OCI-LY1 (cell line): Measurements from ENCODE around the gene ZNF441.

Source experiments
- H2AFZ ChIP-seq: fragments of 200-600 bp; sonication (generic), shearing (Covaris generic); 2 replicates; pipeline ENCODE4 v1.6.0; 2014; ENCODE audit warnings: antibody characterized with exemption, mild to moderate bottlenecking, low read length
- H3F3A ChIP-seq: fragments of 200-600 bp; sonication (generic), shearing (Covaris generic); 2 replicates; pipeline ENCODE4 v1.6.0; 2014; ENCODE audit warnings: mild to moderate bottlenecking, antibody characterized with exemption, low read length, moderate library complexity; ENCODE audit not compliant: insufficient read depth
- H3K27ac ChIP-seq: fragments of 200-600 bp; sonication (generic); 2 replicates; pipeline ENCODE4 v1.5.1; 2014; ENCODE audit warnings: low read length, mixed run types, mild to moderate bottlenecking, low read depth; ENCODE audit not compliant: poor library complexity, severe bottlenecking
- H3K27me3 ChIP-seq: fragments of 200-600 bp; sonication (generic); 2 replicates; pipeline ENCODE4 v1.6.0; 2014; ENCODE audit warnings: antibody characterized with exemption, mild to moderate bottlenecking, low read length, moderate library complexity; ENCODE audit not compliant: insufficient read depth
- H3K36me3 ChIP-seq: fragments of 200-600 bp; sonication (generic); 2 replicates; pipeline ENCODE4 v1.6.1; 2014; ENCODE audit warnings: mild to moderate bottlenecking, antibody characterized with exemption, low read length, moderate library complexity, mixed read lengths; ENCODE audit not compliant: insufficient read depth
- H3K4me1 ChIP-seq: fragments of 200-600 bp; sonication (generic); 2 replicates; pipeline ENCODE4 v1.5.1; 2014; ENCODE audit warnings: mild to moderate bottlenecking, low read length, moderate library complexity; ENCODE audit not compliant: insufficient read depth, severe bottlenecking
- H3K4me2 ChIP-seq: fragments of 200-600 bp; sonication (generic), shearing (Covaris generic); 2 replicates; pipeline ENCODE4 v1.6.1; 2014; ENCODE audit warnings: low read length
- H3K4me3 ChIP-seq: fragments of 200-600 bp; sonication (generic); 2 replicates; pipeline ENCODE4 v1.5.1; 2014; ENCODE audit warnings: low read length, low read depth, mild to moderate bottlenecking, mixed read lengths; ENCODE audit not compliant: poor library complexity, severe bottlenecking
- H3K79me2 ChIP-seq: fragments of 200-600 bp; shearing (Covaris generic); 2 replicates; pipeline ENCODE4 v1.6.1; 2016; ENCODE audit warnings: mixed run types, low read length, mixed read lengths; ENCODE audit not compliant: insufficient read depth
- H3K9ac ChIP-seq: fragments of 200-600 bp; sonication (generic), shearing (Covaris generic); 2 replicates; pipeline ENCODE4 v1.6.1; 2014; ENCODE audit warnings: mild to moderate bottlenecking, low read length, mixed read lengths
- H3K9me2 ChIP-seq: fragments of 200-600 bp; sonication (generic), shearing (Covaris generic); 2 replicates; pipeline ENCODE4 v1.6.1; 2014; ENCODE audit warnings: low read depth, mild to moderate bottlenecking, low read length, mixed read lengths
- H3K9me3 ChIP-seq: fragments of 200-600 bp; shearing (Covaris generic); 2 replicates; pipeline ENCODE4 v1.6.1; 2014; ENCODE audit warnings: low read length, mixed read lengths
- H4K20me1 ChIP-seq: fragments of 200-600 bp; sonication (generic), shearing (Covaris generic); 2 replicates; pipeline ENCODE4 v1.6.0; 2016; ENCODE audit warnings: mild to moderate bottlenecking, low read length; ENCODE audit not compliant: insufficient read depth
- EZH2 ChIP-seq: fragments of 200-600 bp; sonication (generic), shearing (Covaris generic); IDR thresholded peaks from 2 replicates; pipeline ENCODE4 v1.8.0; 2017; ENCODE audit warnings: borderline replicate concordance, mixed run types, mild to moderate bottlenecking, antibody characterized with exemption, low read length, moderate library complexity, mixed read lengths
- TF ChIP-seq, protein P1 (sequence below): fragments of 200-600 bp; sonication (generic), shearing (Covaris generic); IDR thresholded peaks from 2 replicates; pipeline ENCODE4 v1.5.1; 2017; ENCODE audit warnings: mild to moderate bottlenecking, antibody characterized with exemption, low read length, moderate library complexity, mixed read lengths

ZNF441 gene

GRCh38 chr19:11833541-11833940 is 66.7 kb downstream of the ZNF441 start:
- H3K4me1 ChIP-seq: no peaks in the 10 kb centered on the region
- H3K27ac ChIP-seq: no peak overlapping the region
- peaks cover 48% of the 10 kb centered on the region for H3K36me3 ChIP-seq
- H4K20me1 ChIP-seq: no peaks in the 10 kb centered on the region
- no peaks in the 10 kb centered on the region for H3K27me3 ChIP-seq
- TF ChIP-seq, protein P1, sequence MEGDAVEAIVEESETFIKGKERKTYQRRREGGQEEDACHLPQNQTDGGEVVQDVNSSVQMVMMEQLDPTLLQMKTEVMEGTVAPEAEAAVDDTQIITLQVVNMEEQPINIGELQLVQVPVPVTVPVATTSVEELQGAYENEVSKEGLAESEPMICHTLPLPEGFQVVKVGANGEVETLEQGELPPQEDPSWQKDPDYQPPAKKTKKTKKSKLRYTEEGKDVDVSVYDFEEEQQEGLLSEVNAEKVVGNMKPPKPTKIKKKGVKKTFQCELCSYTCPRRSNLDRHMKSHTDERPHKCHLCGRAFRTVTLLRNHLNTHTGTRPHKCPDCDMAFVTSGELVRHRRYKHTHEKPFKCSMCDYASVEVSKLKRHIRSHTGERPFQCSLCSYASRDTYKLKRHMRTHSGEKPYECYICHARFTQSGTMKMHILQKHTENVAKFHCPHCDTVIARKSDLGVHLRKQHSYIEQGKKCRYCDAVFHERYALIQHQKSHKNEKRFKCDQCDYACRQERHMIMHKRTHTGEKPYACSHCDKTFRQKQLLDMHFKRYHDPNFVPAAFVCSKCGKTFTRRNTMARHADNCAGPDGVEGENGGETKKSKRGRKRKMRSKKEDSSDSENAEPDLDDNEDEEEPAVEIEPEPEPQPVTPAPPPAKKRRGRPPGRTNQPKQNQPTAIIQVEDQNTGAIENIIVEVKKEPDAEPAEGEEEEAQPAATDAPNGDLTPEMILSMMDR: no peak
- no peak for TF ChIP-seq EZH2
- peaks cover 18% of the 10 kb centered on the region for H3K9me3 ChIP-seq
- no peak overlapping the region for H3K9ac ChIP-seq
- no peaks in the 10 kb centered on the region for H3K79me2 ChIP-seq
- H3F3A ChIP-seq: no peaks in the 10 kb centered on the region
- no peak overlapping the region for H3K4me3 ChIP-seq
- H2AFZ ChIP-seq: no peak overlapping the region
- H3K9me2 ChIP-seq: no peaks in the 10 kb centered on the region
- no peak overlapping the region for H3K4me2 ChIP-seq
